IPS-20b (cell line): ENCODE measurements around the gene NFKBIZ.
"Not testable (repeated sequence)": the region's sequence is repeated elsewhere in the genome, so short reads cannot be mapped to it uniquely, and the experiment has no call there.

Source experiments
- H3K27ac ChIP-seq: one replicate; pipeline ENCODE4 v1.5.1; 2013; ENCODE audit warnings: low read length
- H3K27me3 ChIP-seq: 2 replicates; pipeline ENCODE4 v1.6.1; 2013; ENCODE audit warnings: mild to moderate bottlenecking, low read length, inconsistent platforms; ENCODE audit not compliant: insufficient read depth
- H3K36me3 ChIP-seq: 2 replicates; pipeline ENCODE4 v1.6.1; 2013; ENCODE audit warnings: low read depth, mild to moderate bottlenecking, inconsistent platforms, low read length, moderate library complexity; ENCODE audit not compliant: insufficient read depth
- H3K4me1 ChIP-seq: 2 replicates; pipeline ENCODE4 v1.6.1; 2013; ENCODE audit warnings: mild to moderate bottlenecking, control low read depth, inconsistent platforms, low read length, moderate library complexity; ENCODE audit not compliant: insufficient read depth
- H3K4me3 ChIP-seq: 2 replicates; pipeline ENCODE4 v1.5.1; 2013; ENCODE audit warnings: mild to moderate bottlenecking, low read length, inconsistent platforms
- H3K9ac ChIP-seq: 2 replicates; pipeline ENCODE4 v1.6.1; 2013; ENCODE audit warnings: low read depth, mild to moderate bottlenecking, inconsistent platforms, low read length, moderate library complexity
- H3K9me3 ChIP-seq: 2 replicates; pipeline ENCODE4 v1.6.1; 2013; ENCODE audit warnings: mild to moderate bottlenecking, low read depth, low read length, inconsistent platforms; ENCODE audit not compliant: insufficient read depth

Gene NFKBIZ

GRCh38 chr3:101853982-101854381 is 4.7 kb downstream of the NFKBIZ start:
- Histone ChIP-seq H3K9ac (no peak overlapping the region), H3K9me3 (no peaks in the 10 kb centered on the region), H3K4me3 (no peak overlapping the region), H3K27ac (no peak overlapping the region), H3K36me3 (peaks cover 72% of the 10 kb centered on the region), H3K27me3 (no peaks in the 10 kb centered on the region), H3K4me1 (peaks cover 3% of the 10 kb centered on the region; the same call in 1 of the 2 replicates)

- Histone ChIP-seq H3K27ac (no peak overlapping the region), H3K4me3 (no peak overlapping the region), H3K36me3 (peaks cover 80% of the 10 kb centered on the region), H3K4me1 (peaks cover 3% of the 10 kb centered on the region; the same call in 1 of the 2 replicates), H3K9me3 (no peaks in the 10 kb centered on the region), H3K9ac (no peak overlapping the region), H3K27me3 (no peaks in the 10 kb centered on the region)
Observed at GRCh38 chr3:101854608-101855304, 5.4 kb downstream of the NFKBIZ start.

- Histone ChIP-seq H3K27ac (no peak overlapping the region), H3K27me3 (no peaks in the 10 kb centered on the region), H3K36me3 (peaks cover 92% of the 10 kb centered on the region), H3K4me1 (no peaks in the 10 kb centered on the region), H3K9ac (no peak overlapping the region), H3K9me3 (no peaks in the 10 kb centered on the region), H3K4me3 (no peak overlapping the region)
Observed at GRCh38 chr3:101857301-101857741, 8.0 kb downstream of the NFKBIZ start.

- H3K9me3 ChIP-seq: no peaks in the 10 kb centered on the region
- H3K36me3 ChIP-seq: peaks cover 80% of the 10 kb centered on the region
- H3K27me3 ChIP-seq: no peaks in the 10 kb centered on the region
- no peak overlapping the region for H3K27ac ChIP-seq
- H3K4me1 ChIP-seq: no peaks in the 10 kb centered on the region
- no peak overlapping the region for H3K9ac ChIP-seq
- no peak overlapping the region for H3K4me3 ChIP-seq
Observed at GRCh38 chr3:101858464-101859030, 9.2 kb downstream of the NFKBIZ start.

GRCh38 chr3:101859882-101860448 is 10.7 kb downstream of the NFKBIZ start:
- Histone ChIP-seq H3K4me1 (no peaks in the 10 kb centered on the region), H3K36me3 (peaks cover 65% of the 10 kb centered on the region), H3K27ac (no peak overlapping the region), H3K27me3 (no peaks in the 10 kb centered on the region), H3K9ac (no peak overlapping the region), H3K4me3 (no peak overlapping the region), H3K9me3 (no peaks in the 10 kb centered on the region)

- Histone ChIP-seq H3K36me3 (peaks cover 53% of the 10 kb centered on the region), H3K4me1 (no peaks in the 10 kb centered on the region), H3K9me3 (no peaks in the 10 kb centered on the region), H3K9ac (no peak overlapping the region), H3K27me3 (no peaks in the 10 kb centered on the region), H3K4me3 (no peak overlapping the region), H3K27ac (no peak overlapping the region)
Observed at GRCh38 chr3:101861212-101861788, 12.0 kb downstream of the NFKBIZ start.

GRCh38 chr3:101861789-101862415 is 12.6 kb downstream of the NFKBIZ start:
- Histone ChIP-seq H3K27ac (no peak overlapping the region), H3K4me3 (no peak overlapping the region), H3K36me3 (peaks cover 47% of the 10 kb centered on the region), H3K9ac (no peak overlapping the region), H3K9me3 (no peaks in the 10 kb centered on the region), H3K27me3 (no peaks in the 10 kb centered on the region), H3K4me1 (no peaks in the 10 kb centered on the region)

GRCh38 chr3:101862416-101863165 is 13.3 kb downstream of the NFKBIZ start:
- peaks cover 40% of the 10 kb centered on the region for H3K36me3 ChIP-seq
- H3K27ac ChIP-seq: no peak overlapping the region

GRCh38 chr3:101864926-101865325 is 15.6 kb downstream of the NFKBIZ start:
- H3K27ac ChIP-seq, H3K4me1 ChIP-seq, H3K4me3 ChIP-seq, H3K9ac ChIP-seq, H3K9me3 ChIP-seq, H3K27me3 ChIP-seq: not testable (repeated sequence)
- H3K36me3 ChIP-seq: peaks cover 17% of the 10 kb centered on the region

More at GRCh38 chr3:101862416-101863165, 13.3 kb downstream of the NFKBIZ start:
- no peak overlapping the region for H3K4me3 ChIP-seq
- no peaks in the 10 kb centered on the region for H3K9me3 ChIP-seq
- no peaks in the 10 kb centered on the region for H3K4me1 ChIP-seq
- H3K27me3 ChIP-seq: no peaks in the 10 kb centered on the region
- H3K9ac ChIP-seq: no peak overlapping the region

- Histone ChIP-seq H3K4me1 (no peaks in the 10 kb centered on the region), H3K36me3 (peaks cover 7% of the 10 kb centered on the region; the same call in 1 of the 2 replicates), H3K9ac (no peak overlapping the region), H3K9me3 (no peaks in the 10 kb centered on the region), H3K27me3 (no peaks in the 10 kb centered on the region), H3K27ac (no peak overlapping the region), H3K4me3 (no peak overlapping the region)
Observed at GRCh38 chr3:101865751-101866509, 16.6 kb downstream of the NFKBIZ start.
